ENCODE measurements around the gene USP36.
"Not testable (repeated sequence)": the region's sequence is repeated elsewhere in the genome, so short reads cannot be mapped to it uniquely, and the experiment has no call there.

USP36 gene

GRCh38 chr17:78872486-78872885 lies 31.9 kb upstream of the USP36 start:
- DNase-seq (ENCODE audit: low read depth in 2 of 2) = no peak

GRCh38 chr17:78870621-78871020 lies 30.0 kb upstream of the USP36 start:
- DNase-seq (ENCODE audit: low read depth in 2 of 2) = no peak

- no peak for DNase-seq (ENCODE audit: low read depth in 2 of 2)
Measured at GRCh38 chr17:78868391-78868790, 27.8 kb upstream of the USP36 start.

DNA sequence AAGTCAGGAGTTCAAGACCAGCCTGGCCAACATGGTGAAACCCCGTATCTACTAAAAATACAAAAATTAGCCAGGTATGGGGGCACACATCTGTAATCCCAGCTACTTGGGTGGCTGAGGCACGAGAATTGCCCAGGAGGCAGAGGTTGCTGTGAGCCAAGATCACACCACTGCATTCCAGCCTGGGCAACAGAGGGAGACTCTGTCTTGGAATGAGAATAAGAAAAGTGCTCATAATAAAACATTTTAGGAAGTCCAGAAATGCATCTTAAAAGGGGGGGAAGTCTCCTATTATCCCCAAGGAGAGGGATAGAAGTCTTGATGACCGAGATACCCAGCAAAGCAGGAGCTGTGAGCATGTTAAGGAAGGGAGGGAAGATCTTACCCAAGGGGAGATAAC lies 26.4 kb upstream of the USP36 start:
- DNase-seq (ENCODE audit: low read depth in 2 of 2) = not testable (repeated sequence)

GRCh38 chr17:78865682-78866390 lies 25.2 kb upstream of the USP36 start:
- DNase-seq (ENCODE audit: low read depth in 2 of 2) = peak; percentile 35 to 37

GRCh38 chr17:78864117-78864516 lies 23.5 kb upstream of the USP36 start:
- DNase-seq (ENCODE audit: low read depth in 2 of 2) = no peak

GRCh38 chr17:78862073-78863023 lies 21.7 kb upstream of the USP36 start:
- no peak for DNase-seq (ENCODE audit: low read depth in 2 of 2)

- DNase-seq (ENCODE audit: low read depth in 2 of 2) = no peak
Measured at GRCh38 chr17:78861229-78861628, 20.6 kb upstream of the USP36 start.

GRCh38 chr17:78859051-78859450 lies 18.4 kb upstream of the USP36 start:
- DNase-seq (ENCODE audit: low read depth in 2 of 2) = no peak

GRCh38 chr17:78857266-78857665 lies 16.7 kb upstream of the USP36 start:
- DNase-seq (ENCODE audit: low read depth in 2 of 2) = no peak

GRCh38 chr17:78855561-78856165 lies 15.0 kb upstream of the USP36 start:
- DNase-seq (ENCODE audit: low read depth in 2 of 2) = no peak

DNA sequence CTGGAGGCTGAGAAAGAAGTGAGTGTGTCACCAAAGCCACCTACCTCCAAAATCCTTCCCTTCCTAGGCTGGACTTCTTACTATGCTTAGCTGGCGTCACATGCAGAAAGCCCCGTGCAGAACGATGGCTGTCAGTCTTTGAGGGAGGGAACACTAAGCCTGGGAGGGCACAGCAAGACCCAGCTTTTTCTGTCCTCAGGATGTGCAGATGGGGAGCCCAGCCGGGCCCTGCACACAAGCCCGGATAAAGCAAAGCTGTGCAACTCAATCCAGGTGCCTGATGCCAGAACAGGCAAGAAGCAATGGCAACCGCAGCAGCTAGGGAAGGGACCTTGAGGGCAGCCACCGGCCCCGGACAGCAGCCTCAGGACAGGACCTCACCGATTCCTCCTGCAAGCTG lies 13.9 kb upstream of the USP36 start:
- DNase-seq (ENCODE audit: low read depth in 2 of 2) = no peak

- no peak for DNase-seq (ENCODE audit: low read depth in 2 of 2)
Measured at GRCh38 chr17:78853926-78854394, 13.3 kb upstream of the USP36 start.

DNA sequence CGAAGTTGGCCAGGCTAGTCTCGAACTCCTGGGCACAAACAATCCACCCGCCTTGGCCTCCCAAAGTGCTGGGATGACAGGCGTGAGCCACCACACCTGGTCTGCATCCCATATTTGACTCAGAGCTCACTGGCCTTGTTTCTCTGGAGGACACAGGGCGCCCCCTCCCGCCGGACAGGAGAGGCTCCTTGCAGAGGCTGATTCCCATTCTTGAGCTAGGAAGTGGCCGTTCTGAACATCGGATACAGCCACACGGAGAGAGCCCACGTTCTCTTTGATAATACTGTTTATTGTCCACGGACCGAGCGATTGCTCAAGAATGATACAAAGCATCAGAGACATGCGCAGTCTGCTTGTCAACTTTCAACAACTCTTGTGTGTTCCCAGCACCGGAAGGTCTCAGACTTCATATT lies 12.1 kb upstream of the USP36 start:
- DNase-seq (ENCODE audit: low read depth in 2 of 2) = no peak

DNA sequence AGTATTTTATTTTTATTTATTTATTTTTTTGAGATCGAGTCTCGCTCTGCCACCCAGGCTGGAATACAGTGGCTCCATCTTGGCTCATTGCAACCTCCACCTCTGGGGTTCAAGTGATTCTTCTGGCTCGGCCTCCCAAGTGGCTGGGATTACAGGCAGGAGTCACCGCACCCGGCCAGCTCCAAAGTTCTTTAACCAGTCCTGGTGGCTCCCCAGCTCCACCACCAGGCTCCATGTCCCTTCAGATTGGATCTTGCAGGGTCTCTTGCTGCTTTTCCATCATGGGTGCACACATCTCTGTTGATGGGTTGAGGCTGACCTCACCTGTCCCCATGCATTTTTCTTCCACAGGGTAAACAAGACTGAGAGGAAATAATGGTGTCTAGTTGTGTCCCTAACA lies 8.4 kb upstream of the USP36 start:
- no peak for DNase-seq (ENCODE audit: low read depth in 2 of 2)

DNA sequence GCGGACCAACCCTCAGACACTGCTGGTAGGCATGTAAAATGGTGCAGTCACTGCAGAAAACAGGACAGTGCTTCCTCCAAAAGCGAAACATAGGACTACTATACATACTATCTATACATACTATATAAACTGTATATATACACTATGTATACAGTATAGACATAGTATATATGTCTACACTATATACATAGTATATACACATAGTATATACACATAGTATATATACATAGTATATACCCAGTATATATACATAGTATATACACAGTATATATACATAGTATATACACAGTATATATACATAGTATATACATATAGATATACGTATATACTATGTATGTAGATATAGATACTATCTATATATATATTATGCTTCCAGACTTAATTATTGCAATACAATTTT lies 6.4 kb upstream of the USP36 start:
- no peak for DNase-seq (ENCODE audit: low read depth in 2 of 2)

- peak in 1 of 2 donors; percentile 8 for DNase-seq (ENCODE audit: low read depth in 2 of 2)
Measured at GRCh38 chr17:78844301-78845005, 3.8 kb upstream of the USP36 start.

DNA sequence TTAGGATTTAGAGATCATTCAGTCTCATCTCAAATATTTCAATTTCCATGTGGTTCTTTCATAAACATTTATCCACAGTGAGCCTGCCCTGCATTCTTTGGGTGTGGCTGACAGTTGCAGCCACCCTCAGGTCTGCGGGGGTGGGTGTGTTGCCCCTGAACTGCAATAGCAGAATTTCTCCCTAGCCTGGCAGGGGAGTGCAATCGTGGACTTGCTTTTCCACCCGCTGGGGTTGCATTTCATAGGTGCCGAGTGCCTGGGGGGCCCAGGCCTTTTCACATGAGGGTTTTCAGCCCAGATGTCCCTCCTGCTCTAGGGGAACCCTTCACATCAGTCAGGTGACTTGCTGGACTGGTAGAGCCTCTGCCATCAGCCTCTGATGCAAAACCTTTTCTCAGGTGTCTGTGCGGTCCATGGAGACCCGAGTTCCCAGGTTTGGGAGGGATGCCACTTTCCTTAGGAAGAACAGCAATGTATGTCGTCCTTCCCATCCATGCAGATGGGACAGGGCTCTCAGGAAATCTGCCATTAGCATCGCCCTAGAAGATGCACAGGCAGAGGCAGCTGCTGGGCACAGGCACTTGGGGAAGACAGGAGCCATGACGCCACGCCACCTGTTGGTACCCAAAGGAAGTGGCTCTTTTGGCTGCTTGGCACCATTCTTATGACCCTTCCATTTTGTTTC lies 2.4 kb upstream of the USP36 start:
- DNase-seq (ENCODE audit: low read depth in 2 of 2) = peak; percentile 26 to 27

- DNase-seq (ENCODE audit: low read depth in 2 of 2) = no peak
Measured at GRCh38 chr17:78840530-78840779, 159 bp downstream of the USP36 start.

GRCh38 chr17:78839762-78840529 lies 668 bp downstream of the USP36 start:
- DNase-seq (ENCODE audit: low read depth in 2 of 2) = peak in 1 of 2 donors; percentile 10
